RWPE2 (cell line): ENCODE results near the gene PRG2.

Experiments used
- ATAC-seq: fragments of 200-7000 bp; cut with Tn5 transposase; 3 replicates; pipeline ENCODE4 v1.9.1; 2021; ENCODE audit warnings: low read depth
- DNase-seq: peaks from one replicate; pipeline ENCODE4 v3.0.0-alpha.2; 2020; ENCODE audit warnings: low spot score
- H3K27ac ChIP-seq: fragments of 450-650 bp; 2 replicates; pipeline ENCODE4 v1.5.1; 2017; ENCODE audit warnings: mild to moderate bottlenecking; ENCODE audit not compliant: poor library complexity, severe bottlenecking
- H3K27me3 ChIP-seq: fragments of 250-450 bp; sonication (Bioruptor Pico); 2 replicates; pipeline ENCODE4 v1.5.1; 2021; ENCODE audit warnings: mild to moderate bottlenecking, moderate library complexity; ENCODE audit not compliant: insufficient read depth, poor library complexity, severe bottlenecking
- H3K36me3 ChIP-seq: fragments of 250-450 bp; sonication (Bioruptor Pico); 2 replicates; pipeline ENCODE4 v1.5.1; 2020; ENCODE audit warnings: low read depth, mild to moderate bottlenecking, moderate library complexity
- H3K4me1 ChIP-seq: fragments of 250-450 bp; sonication (Bioruptor Pico); 2 replicates; pipeline ENCODE4 v1.5.1; 2021; ENCODE audit warnings: mild to moderate bottlenecking, moderate library complexity; ENCODE audit not compliant: insufficient read depth, poor library complexity, severe bottlenecking
- H3K4me3 ChIP-seq: fragments of 250-450 bp; sonication (Bioruptor Pico); 2 replicates; pipeline ENCODE4 v1.5.1; 2021; ENCODE audit warnings: mild to moderate bottlenecking, moderate library complexity; ENCODE audit not compliant: severe bottlenecking
- H3K9me3 ChIP-seq: fragments of 250-450 bp; sonication (Bioruptor Pico); 2 replicates; pipeline ENCODE4 v1.5.1; 2021; ENCODE audit warnings: mild to moderate bottlenecking, moderate library complexity; ENCODE audit not compliant: severe bottlenecking
- CTCF ChIP-seq: fragments of 450-650 bp; IDR thresholded peaks from one replicate; pipeline ENCODE4 v1.5.1; 2017; ENCODE audit warnings: mild to moderate bottlenecking, moderate library complexity; ENCODE audit not compliant: poor library complexity, severe bottlenecking

The PRG2 gene

GRCh38 chr11:57425565-57426438 lies 35.4 kb upstream of the PRG2 start:
- no peak overlapping the region for H3K4me3 ChIP-seq
- peak overlapping the region; percentile 86 for H3K27ac ChIP-seq
- peaks cover 32% of the 10 kb centered on the region for H3K4me1 ChIP-seq
- H3K27me3 ChIP-seq = no peaks in the 10 kb centered on the region
- DNase-seq (no peak), ATAC-seq (no peak)
- H3K36me3 ChIP-seq = peaks cover 41% of the 10 kb centered on the region
- no peak for TF ChIP-seq CTCF
- no peaks in the 10 kb centered on the region for H3K9me3 ChIP-seq

- no peak overlapping the region for H3K4me3 ChIP-seq
- H3K27me3 ChIP-seq = no peaks in the 10 kb centered on the region
- H3K9me3 ChIP-seq = no peaks in the 10 kb centered on the region
- no peak for TF ChIP-seq CTCF
- peaks cover 41% of the 10 kb centered on the region for H3K36me3 ChIP-seq
- H3K27ac ChIP-seq = peak overlapping the region; percentile 86
- DNase-seq (peak; percentile 73), ATAC-seq (peak; percentile 68)
- H3K4me1 ChIP-seq = peaks cover 32% of the 10 kb centered on the region
Measured at GRCh38 chr11:57424792-57425564, 34.5 kb upstream of the PRG2 start.

- Histone ChIP-seq H3K4me1 (peaks cover 32% of the 10 kb centered on the region), H3K27ac (peak overlapping the region; percentile 86), H3K36me3 (peaks cover 44% of the 10 kb centered on the region), H3K9me3 (no peaks in the 10 kb centered on the region), H3K27me3 (no peaks in the 10 kb centered on the region), H3K4me3 (no peak overlapping the region)
- ATAC-seq (no peak), DNase-seq (no peak)
- TF ChIP-seq CTCF = no peak
Measured at GRCh38 chr11:57424137-57424791, 33.8 kb upstream of the PRG2 start.

- no peak for ATAC-seq
- H3K36me3 ChIP-seq = peaks cover 58% of the 10 kb centered on the region
Measured at GRCh38 chr11:57422669-57423068, 32.2 kb upstream of the PRG2 start.

More at GRCh38 chr11:57422669-57423068, 32.2 kb upstream of the PRG2 start:
- no peak overlapping the region for H3K27ac ChIP-seq
- H3K9me3 ChIP-seq = no peaks in the 10 kb centered on the region
- H3K27me3 ChIP-seq = no peaks in the 10 kb centered on the region
- H3K4me1 ChIP-seq = peaks cover 28% of the 10 kb centered on the region
- TF ChIP-seq CTCF = no peak
- DNase-seq = no peak
- no peak overlapping the region for H3K4me3 ChIP-seq
